Fibroblast of skin of right quadriceps (primary cell): ENCODE results near the gene KSR1.
A peak's percentile ranks its signal among the peaks of the same experiment; 100 is the strongest.

Experiments used
- DNase-seq: peaks from one replicate; pipeline ENCODE4 v3.0.0-alpha.2; 2013

Gene KSR1

GRCh38 chr17:27597783-27598320, 141.6 kb downstream of the KSR1 start:
- DNase-seq = no peak

GRCh38 chr17:27598337-27599050, 142.2 kb downstream of the KSR1 start:
- DNase-seq = no peak

GRCh38 chr17:27600471-27600870, 144.2 kb downstream of the KSR1 start:
- DNase-seq = peak; percentile 13

GRCh38 chr17:27601069-27601974, 145.1 kb downstream of the KSR1 start:
- DNase-seq = peak; percentile 73

GRCh38 chr17:27601975-27602302, 145.7 kb downstream of the KSR1 start:
- DNase-seq = no peak

GRCh38 chr17:27602721-27603420, 146.6 kb downstream of the KSR1 start:
- DNase-seq = peak; percentile 40

GRCh38 chr17:27603421-27603770, 147.1 kb downstream of the KSR1 start:
- no peak for DNase-seq

- DNase-seq = no peak
Measured at GRCh38 chr17:27603880-27604794, 147.9 kb downstream of the KSR1 start.

- no peak for DNase-seq
Measured at GRCh38 chr17:27605409-27605808, 149.2 kb downstream of the KSR1 start.

GRCh38 chr17:27607521-27608091, 151.4 kb downstream of the KSR1 start:
- no peak for DNase-seq

GRCh38 chr17:27608328-27609230, 152.3 kb downstream of the KSR1 start:
- no peak for DNase-seq

- DNase-seq = no peak
Measured at GRCh38 chr17:27609611-27610303, 153.5 kb downstream of the KSR1 start.

GRCh38 chr17:27610304-27610677, 154.0 kb downstream of the KSR1 start:
- DNase-seq = no peak

- no peak for DNase-seq
Measured at GRCh38 chr17:27612160-27612770, 156.0 kb downstream of the KSR1 start.

- no peak for DNase-seq
Measured at GRCh38 chr17:27613433-27613832, 157.2 kb downstream of the KSR1 start.

- no peak for DNase-seq
Measured at GRCh38 chr17:27615121-27615520, 158.9 kb downstream of the KSR1 start.

- no peak for DNase-seq
Measured at GRCh38 chr17:27616414-27616813, 160.2 kb downstream of the KSR1 start.

GRCh38 chr17:27618417-27618816, 162.2 kb downstream of the KSR1 start:
- no peak for DNase-seq

GRCh38 chr17:27620721-27621120, 164.5 kb downstream of the KSR1 start:
- no peak for DNase-seq

GRCh38 chr17:27621536-27621935, 165.3 kb downstream of the KSR1 start:
- DNase-seq = no peak
